GM23338 (cell line): Measurements from ENCODE around the gene CNNM4. TPM values are rescaled to one million over a fixed set of nuclear protein-coding genes. Genes with fewer than 3 reads are reported as not detected.

Experiments used
- ATAC-seq: fragments of 200-7000 bp; cut with Tn5 transposase; 3 replicates; pipeline ENCODE4 v1.9.1; 2020
- DNase-seq: peaks from one replicate; pipeline ENCODE4 v3.0.0-alpha.2; 2015; ENCODE audit warnings: low spot score
- H2AFZ ChIP-seq: fragments of 200-600 bp; sonication (generic); 2 replicates; pipeline ENCODE4 v1.8.0; 2016; ENCODE audit warnings: antibody characterized with exemption, mild to moderate bottlenecking, moderate library complexity
- H3F3A ChIP-seq: fragments of 200-600 bp; sonication (generic); replicated peaks from 2 replicates; pipeline ENCODE4 v1.8.0; 2017; ENCODE audit warnings: antibody characterized with exemption, mixed run types, low read depth
- H3K27ac ChIP-seq: fragments of 200-600 bp; sonication (generic); 2 replicates; pipeline ENCODE4 v1.6.1; 2016; ENCODE audit warnings: low read depth
- H3K27me3 ChIP-seq: fragments of 200-600 bp; sonication (generic); 2 replicates; pipeline ENCODE4 v1.8.0; 2016; ENCODE audit warnings: mild to moderate bottlenecking, mixed run types, moderate library complexity; ENCODE audit not compliant: insufficient read depth
- H3K36me3 ChIP-seq: fragments of 200-600 bp; sonication (generic); 2 replicates; pipeline ENCODE4 v1.8.0; 2016; ENCODE audit warnings: mild to moderate bottlenecking; ENCODE audit not compliant: insufficient read depth
- H3K4me1 ChIP-seq: fragments of 200-600 bp; sonication (generic); 2 replicates; pipeline ENCODE4 v1.8.0; 2016; ENCODE audit warnings: mild to moderate bottlenecking, moderate library complexity; ENCODE audit not compliant: insufficient read depth
- H3K4me2 ChIP-seq: fragments of 200-600 bp; sonication (generic); 2 replicates; pipeline ENCODE4 v1.7.1; 2017; ENCODE audit warnings: mixed run types
- H3K4me3 ChIP-seq: fragments of 200-600 bp; sonication (generic); 2 replicates; pipeline ENCODE4 v1.6.1; 2016; ENCODE audit warnings: mixed run types
- H3K79me2 ChIP-seq: fragments of 200-600 bp; sonication (generic); replicated peaks from 2 replicates; pipeline ENCODE4 v1.8.0; 2017; ENCODE audit warnings: mild to moderate bottlenecking; ENCODE audit not compliant: insufficient read depth
- H3K9me2 ChIP-seq: fragments of 200-600 bp; sonication (generic); 2 replicates; pipeline ENCODE4 v1.8.0; 2017; ENCODE audit not compliant: insufficient read depth
- H4K20me1 ChIP-seq: fragments of 200-600 bp; sonication (generic); replicated peaks from 2 replicates; pipeline ENCODE4 v1.8.0; 2017; ENCODE audit warnings: mild to moderate bottlenecking; ENCODE audit not compliant: insufficient read depth
- H3K27ac Mint-ChIP-seq: 2 replicates; pipeline ENCODE4 v1.8.0; 2020; ENCODE audit warnings: inconsistent platforms, mild to moderate bottlenecking, moderate library complexity, mixed read lengths
- H3K27me3 Mint-ChIP-seq: 3 replicates; pipeline ENCODE4 v1.8.0; 2022; ENCODE audit warnings: low read depth, mild to moderate bottlenecking, moderate library complexity, mixed read lengths, inconsistent platforms; ENCODE audit not compliant: insufficient read depth, poor library complexity
- H3K36me3 Mint-ChIP-seq: 3 replicates; pipeline ENCODE4 v1.8.0; 2021; ENCODE audit warnings: low read depth, mild to moderate bottlenecking, inconsistent platforms, moderate library complexity, mixed read lengths
- H3K4me1 Mint-ChIP-seq: 3 replicates; pipeline ENCODE4 v1.8.0; 2020; ENCODE audit warnings: mild to moderate bottlenecking, inconsistent platforms, mixed read lengths
- H3K4me3 Mint-ChIP-seq: 3 replicates; pipeline ENCODE4 v1.8.0; 2021; ENCODE audit warnings: moderate library complexity, mild to moderate bottlenecking, inconsistent platforms, mixed read lengths
- H3K9me3 Mint-ChIP-seq: 3 replicates; pipeline ENCODE4 v1.8.0; 2020; ENCODE audit warnings: moderate library complexity, mild to moderate bottlenecking, inconsistent platforms, mixed read lengths
- CREB1 ChIP-seq: fragments of 250-450 bp; sonication (Bioruptor Pico); IDR thresholded peaks from 2 replicates; pipeline ENCODE4 v1.5.0; 2020; ENCODE audit warnings: low read depth, mild to moderate bottlenecking, moderate library complexity
- ETS1 ChIP-seq: IDR thresholded peaks from 2 replicates; pipeline ENCODE4 v1.6.1; 2016; ENCODE audit warnings: antibody characterized with exemption
- EZH2 ChIP-seq: fragments of 200-600 bp; sonication (generic); IDR thresholded peaks from one replicate; pipeline ENCODE4 v1.8.0; 2017; ENCODE audit warnings: antibody characterized with exemption, mild to moderate bottlenecking, low read depth; ENCODE audit not compliant: unreplicated experiment
- EZH2phosphoT487 ChIP-seq: fragments of 200-600 bp; sonication (generic); IDR thresholded peaks from one replicate; pipeline ENCODE4 v1.8.1; 2018; ENCODE audit warnings: antibody characterized with exemption; ENCODE audit not compliant: unreplicated experiment
- JUNB ChIP-seq: IDR thresholded peaks from one replicate; pipeline ENCODE4 v1.6.1; 2016; ENCODE audit warnings: antibody characterized with exemption; ENCODE audit not compliant: unreplicated experiment
- NANOG ChIP-seq: IDR thresholded peaks from 2 replicates; pipeline ENCODE4 v1.6.1; 2016; ENCODE audit warnings: antibody characterized with exemption, borderline replicate concordance
- POLR2AphosphoS5 ChIP-seq: IDR thresholded peaks from 2 replicates; pipeline ENCODE4 v1.6.1; 2016; ENCODE audit warnings: antibody characterized with exemption, low read depth
- REST ChIP-seq: IDR thresholded peaks from one replicate; pipeline ENCODE4 v1.6.1; 2018; ENCODE audit warnings: antibody characterized with exemption; ENCODE audit not compliant: unreplicated experiment
- STAT1 ChIP-seq: IDR thresholded peaks from one replicate; pipeline ENCODE4 v1.6.1; 2016; ENCODE audit warnings: antibody characterized with exemption; ENCODE audit not compliant: unreplicated experiment
- polyA plus RNA-seq: library from polyadenylated mRNA; unstranded; fragments of >200 nt; fragmentation: Nextera tagmentation; extraction: Ambion mirVana; gene quantifications from 2 replicates; pipeline ENCODE4 v1.2.1, GENCODE V29; 2016
- total RNA-seq: library from RNA; depleted of rRNA; stranded (reverse); fragments of >200 nt; shearing (Covaris generic); gene quantifications from 2 replicates; pipeline ENCODE4 v1.2.3, GENCODE V29; 2014

Gene CNNM4
- total and polyA plus RNA-seq, 2 experiments from 2014 or later: 2.9 to 12.9 TPM

GRCh38 chr2:96737831-96738230 lies 22.9 kb upstream of the CNNM4 start:
- no peak for ATAC-seq
- Mint-ChIP-seq H3K36me3 (peaks cover 36% of the 10 kb centered on the region), H3K27me3 (peaks cover 6% of the 10 kb centered on the region), H3K27ac (no peak overlapping the region), H3K4me1 (peaks cover 9% of the 10 kb centered on the region), H3K9me3 (no peaks in the 10 kb centered on the region; the same call in 2 of the 3 replicates), H3K4me3 (0 out of 3 replicates have a peak overlapping the region, but pooled peaks have one; percentile 8)
- Histone ChIP-seq H3K27me3 (no peaks in the 10 kb centered on the region), H4K20me1 (peaks cover 12% of the 10 kb centered on the region; the same call in 1 of the 2 replicates), H3K4me3 (no peak overlapping the region), H3K79me2 (peaks cover 45% of the 10 kb centered on the region), H3K4me1 (peaks cover 6% of the 10 kb centered on the region; the same call in 1 of the 2 replicates), H2AFZ (no peak overlapping the region), H3K9me2 (no peaks in the 10 kb centered on the region), H3F3A (no peaks in the 10 kb centered on the region), H3K4me2 (no peak overlapping the region), H3K27ac (no peak overlapping the region), H3K36me3 (peaks cover 34% of the 10 kb centered on the region)
- no peak for TF ChIP-seq STAT1
- no peak for TF ChIP-seq POLR2AphosphoS5
- no peak for TF ChIP-seq REST
- no peak for TF ChIP-seq ETS1
- TF ChIP-seq CREB1: no peak
- no peak for TF ChIP-seq EZH2
- TF ChIP-seq EZH2phosphoT487: no peak
- TF ChIP-seq JUNB: no peak
- DNase-seq: no peak

- Histone ChIP-seq H3K9me2 (no peaks in the 10 kb centered on the region), H3K27ac (no peak overlapping the region), H3F3A (no peaks in the 10 kb centered on the region), H3K36me3 (peaks cover 22% of the 10 kb centered on the region), H2AFZ (peak overlapping the region; percentile 38), H4K20me1 (peaks cover 12% of the 10 kb centered on the region; the same call in 1 of the 2 replicates), H3K4me1 (peaks cover 6% of the 10 kb centered on the region; the same call in 1 of the 2 replicates), H3K79me2 (peaks cover 45% of the 10 kb centered on the region), H3K4me2 (peak overlapping the region; percentile 82), H3K4me3 (peak overlapping the region; percentile 67), H3K27me3 (no peaks in the 10 kb centered on the region)
- no peaks in the 10 kb centered on the region; the same call in 2 of the 3 replicates for H3K9me3 Mint-ChIP-seq
- TF ChIP-seq JUNB: no peak
- TF ChIP-seq REST: no peak
- no peak for TF ChIP-seq NANOG
- TF ChIP-seq POLR2AphosphoS5: no peak
- H3K36me3 Mint-ChIP-seq: peaks cover 22% of the 10 kb centered on the region
- DNase-seq (no peak), ATAC-seq (peak; percentile 22)
- H3K4me1 Mint-ChIP-seq: peaks cover 9% of the 10 kb centered on the region
- H3K27ac Mint-ChIP-seq: peak overlapping the region; percentile 97
- peaks cover 8% of the 10 kb centered on the region for H3K27me3 Mint-ChIP-seq
- H3K4me3 Mint-ChIP-seq: peak overlapping the region; percentile 99
Observed at GRCh38 chr2:96739076-96739632, 21.5 kb upstream of the CNNM4 start.
